H4 (cell line): Measurements from ENCODE around the gene ZNF581. TPM values are rescaled to one million over a fixed set of nuclear protein-coding genes. Genes with fewer than 3 reads are reported as not detected.
A peak's percentile ranks its signal among the peaks of the same experiment; 100 is the strongest.

Source experiments
- DNase-seq: peaks from one replicate; pipeline ENCODE4 v3.0.0-alpha.2; 2015; ENCODE audit warnings: low spot score
- total RNA-seq: library from RNA; depleted of rRNA; stranded (reverse); fragments of >200 nt; shearing (Covaris generic); gene quantifications from 2 replicates; pipeline ENCODE4 v1.2.3, GENCODE V29; 2014

ZNF581 gene
- total RNA-seq, 1 experiment from 2014 or later, result 28.9 TPM

- no peak for DNase-seq
Observed at GRCh38 chr19:55648585-55649267, 5.3 kb downstream of the ZNF581 start.

GRCh38 chr19:55649268-55650125, 6.0 kb downstream of the ZNF581 start:
- no peak for DNase-seq

GRCh38 chr19:55650126-55650557, 6.7 kb downstream of the ZNF581 start:
- no peak for DNase-seq

GRCh38 chr19:55650602-55651230, 7.3 kb downstream of the ZNF581 start:
- no peak for DNase-seq

- no peak for DNase-seq
Observed at GRCh38 chr19:55651236-55651635, 7.8 kb downstream of the ZNF581 start.

- no peak for DNase-seq
Observed at GRCh38 chr19:55652311-55653128, 9.1 kb downstream of the ZNF581 start.

DNA sequence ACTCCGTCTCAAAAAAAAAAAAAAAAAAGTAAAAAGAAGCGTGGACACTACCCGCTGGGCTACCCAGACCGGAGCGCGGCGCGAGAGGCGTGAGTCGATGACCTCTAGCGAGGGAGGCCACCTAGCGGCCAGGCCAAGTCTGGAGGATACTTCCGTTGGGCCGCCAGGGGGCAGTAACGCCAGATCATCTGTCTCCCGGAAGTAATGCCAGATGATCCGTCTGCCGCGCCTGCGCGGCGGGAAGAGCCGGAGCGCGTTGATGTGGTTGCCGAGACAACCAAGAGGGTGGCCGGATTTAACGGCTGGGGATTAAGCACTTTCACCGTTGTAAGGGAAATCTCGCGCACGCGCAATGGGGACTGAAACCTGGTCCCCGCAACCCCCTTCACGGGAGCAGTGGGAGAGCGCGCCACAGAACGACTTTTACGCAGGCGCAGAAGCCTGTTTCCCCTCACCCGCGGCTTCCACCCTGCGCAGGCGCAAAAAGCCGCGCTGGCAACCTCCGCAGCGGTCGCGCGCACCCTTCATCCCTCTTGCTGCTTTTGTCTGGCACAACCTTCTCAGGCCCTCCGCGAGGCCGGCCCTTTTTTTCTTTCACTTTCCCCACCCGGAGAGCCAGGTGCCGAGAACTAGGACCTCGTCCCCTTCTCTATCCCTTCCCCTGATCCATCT, 10.3 kb downstream of the ZNF581 start:
- DNase-seq, result peak; percentile 100

GRCh38 chr19:55654323-55654867, 10.9 kb downstream of the ZNF581 start:
- peak; percentile 100 for DNase-seq

- peak; percentile 94 for DNase-seq
Observed at GRCh38 chr19:55654868-55655647, 11.6 kb downstream of the ZNF581 start, which contains the start of gene U2AF2. Gene U2AF2 (plus strand): TSS chr19:55655035. CDS start chr19:55655105, 70 bp downstream.

DNA sequence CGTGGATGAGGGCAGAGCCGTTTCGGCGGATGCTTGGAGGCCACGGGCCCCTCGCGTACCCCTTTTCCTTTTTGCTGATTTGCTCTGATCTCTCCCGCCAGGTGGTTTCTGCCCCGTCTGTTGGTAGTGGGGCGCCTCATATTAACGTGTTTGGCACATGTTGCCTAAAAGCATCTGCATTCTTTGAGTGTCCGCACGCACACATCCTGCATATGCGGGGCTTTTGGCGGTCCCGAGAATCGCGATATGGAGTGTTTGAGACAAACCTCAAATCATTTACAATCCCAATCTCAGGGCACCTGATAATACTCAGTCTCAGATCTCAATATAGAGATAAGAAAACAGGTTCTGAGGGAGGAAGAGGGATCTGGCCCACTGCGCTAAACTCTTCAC, 12.2 kb downstream of the ZNF581 start:
- no peak for DNase-seq

DNA sequence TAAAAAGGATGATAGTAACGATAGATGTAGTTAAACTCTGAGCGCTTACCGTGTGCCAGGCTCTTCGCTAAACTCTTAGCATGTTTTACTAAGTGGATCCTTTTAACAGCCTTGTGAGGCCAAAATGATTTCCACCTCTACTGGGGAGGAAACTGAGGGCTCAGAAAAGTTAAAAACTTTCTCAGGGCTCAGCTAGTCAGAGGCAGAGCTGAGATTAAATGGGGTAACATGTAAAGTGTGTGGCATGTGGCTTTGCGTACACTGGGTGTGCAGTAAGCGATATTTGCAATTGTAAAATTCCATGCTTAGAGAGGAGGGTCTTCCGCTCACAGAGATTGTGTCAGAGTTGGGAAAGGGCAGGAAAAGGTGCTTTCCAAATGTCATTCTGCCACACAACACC, 13.1 kb downstream of the ZNF581 start:
- DNase-seq, result no peak

DNA sequence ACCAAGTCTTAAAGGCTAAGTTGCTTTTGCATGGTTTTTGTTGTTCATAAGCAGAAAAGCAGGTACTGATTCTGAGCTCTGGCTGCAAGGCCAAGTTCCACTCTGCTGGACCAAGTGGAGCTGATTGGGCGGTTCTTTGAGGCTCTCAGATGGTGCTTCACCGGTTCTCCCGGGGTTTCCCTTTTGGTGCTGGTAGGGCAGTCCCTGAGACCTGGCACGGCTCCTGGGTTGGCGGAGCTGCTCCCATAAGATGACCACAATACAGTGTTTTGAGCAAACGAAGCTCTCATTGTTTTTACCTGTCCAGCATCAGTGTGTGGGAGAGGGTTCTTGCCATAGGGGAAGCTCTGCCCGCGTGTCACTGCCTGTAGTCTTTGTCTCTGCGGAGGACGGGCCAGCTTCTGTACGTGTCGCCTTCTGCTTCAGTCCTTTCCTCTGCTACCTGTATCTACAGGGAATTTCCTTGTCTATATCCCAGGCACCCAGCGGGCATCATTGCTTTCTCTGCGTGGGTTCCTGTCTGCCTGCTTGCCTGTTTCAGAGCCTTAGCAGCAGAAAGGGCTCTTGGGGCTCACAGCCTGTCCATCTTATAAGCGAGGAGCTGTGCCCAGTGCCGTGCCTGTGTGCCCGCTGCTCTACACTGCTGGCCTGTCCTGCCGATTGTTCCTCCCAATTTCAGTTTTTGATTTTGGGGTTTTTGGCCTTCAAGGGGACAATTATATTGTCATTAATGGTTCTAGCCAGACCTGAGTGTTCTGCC, 13.7 kb downstream of the ZNF581 start:
- no peak for DNase-seq

- DNase-seq, result no peak
Observed at GRCh38 chr19:55658846-55659459, 15.5 kb downstream of the ZNF581 start.

DNA sequence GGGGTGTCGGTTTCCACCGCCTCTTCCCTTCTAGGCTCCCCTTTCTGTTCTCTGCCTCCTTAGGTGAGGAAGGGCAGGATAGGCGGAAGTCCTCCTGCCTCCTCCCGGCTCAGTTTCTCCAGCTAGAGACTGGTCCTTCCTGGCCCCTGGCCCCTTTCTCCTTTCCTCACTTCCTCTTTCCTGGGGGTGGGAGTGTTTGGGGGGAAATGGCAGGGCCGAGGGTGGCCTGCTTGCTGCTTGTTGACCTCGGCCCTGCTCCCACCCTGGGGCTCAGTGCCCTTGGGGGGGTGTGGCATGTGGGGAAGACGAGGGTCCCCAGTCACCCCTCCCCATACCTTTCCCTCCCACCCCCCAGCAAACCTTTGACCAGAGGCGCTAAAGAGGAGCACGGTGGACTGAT, 16.4 kb downstream of the ZNF581 start:
- no peak for DNase-seq

- DNase-seq, result no peak
Observed at GRCh38 chr19:55660404-55660803, 17.0 kb downstream of the ZNF581 start.

- DNase-seq, result no peak
Observed at GRCh38 chr19:55660991-55661390, 17.5 kb downstream of the ZNF581 start.

DNA sequence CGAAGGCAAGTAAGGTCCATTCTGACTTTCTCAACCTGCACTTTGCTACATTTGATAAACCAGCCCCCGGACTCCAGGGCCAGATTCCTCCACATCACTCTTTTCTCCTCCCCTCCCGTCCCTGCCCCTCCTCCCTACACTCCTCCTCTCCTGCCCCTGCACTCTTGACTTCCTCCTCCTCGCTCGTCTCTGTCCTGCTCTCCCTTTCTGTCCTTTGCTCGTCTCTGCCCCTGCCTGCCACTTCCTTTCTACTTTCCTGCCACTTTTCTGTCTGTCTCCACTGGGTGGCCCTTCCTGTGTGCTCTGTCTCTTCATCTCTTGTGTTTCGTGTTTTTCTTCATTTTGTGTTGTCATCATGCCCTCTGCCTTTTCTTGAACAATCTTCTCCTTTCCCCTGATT, 18.4 kb downstream of the ZNF581 start:
- no peak for DNase-seq

- DNase-seq, result no peak
Observed at GRCh38 chr19:55663846-55664536, 20.5 kb downstream of the ZNF581 start.
